ENCODE data around the gene ZFC3H1. TPM values are rescaled to one million over a fixed set of nuclear protein-coding genes. Genes with fewer than 3 reads are reported as not detected.

The ZFC3H1 gene
- total and polyA plus RNA-seq, 2 of the 4 experiments (the other 2 are of a cell fraction) = 16.8 to 23.3 TPM

Small RNA genes within 50 kb of the gene (microRNA-seq; reads per million reads assigned to microRNA genes)
- not detected for gene RF00560 (ENCODE audit: insufficient read depth, insufficient read length)

Small RNA genes within 50 kb of the gene (small RNA-seq; reads per million reads assigned to genes)
- gene RF00560 = 0 reads per million in 5 experiments

Other genes with a start within 250 kb of the ZFC3H1 start
- gene LGR5, start 224.1 kb downstream of the ZFC3H1 start, total RNA-seq (2012; rRNA removed) = not detected in 2 replicates
- not detected in 2 replicates for gene LGR5, start 224.1 kb downstream of the ZFC3H1 start, polyA plus RNA-seq (2012; rRNA removed)
- 1.4 and 2.8 TPM in 2 replicates for gene THAP2, start 453 bp upstream of the ZFC3H1 start, total RNA-seq (2012; rRNA removed)
- gene THAP2, start 453 bp upstream of the ZFC3H1 start, polyA plus RNA-seq (2012; rRNA removed) = 1.7 and 2.5 TPM in 2 replicates
- 28.7 and 43.9 TPM in 2 replicates for gene TMEM19, start 22.2 kb upstream of the ZFC3H1 start, total RNA-seq (2012; rRNA removed)
- gene TMEM19, start 22.2 kb upstream of the ZFC3H1 start, polyA plus RNA-seq (2012; rRNA removed) = 8.9 and 11.4 TPM in 2 replicates
- gene RAB21, start 91.0 kb upstream of the ZFC3H1 start, total RNA-seq (2012; rRNA removed) = 13.8 and 30.8 TPM in 2 replicates
- 9.9 and 15.0 TPM in 2 replicates for gene RAB21, start 91.0 kb upstream of the ZFC3H1 start, polyA plus RNA-seq (2012; rRNA removed)
- gene TBC1D15, start 175.9 kb upstream of the ZFC3H1 start, total RNA-seq (2012; rRNA removed) = 12.5 and 18.3 TPM in 2 replicates
- gene TBC1D15, start 175.9 kb upstream of the ZFC3H1 start, polyA plus RNA-seq (2012; rRNA removed) = 10.1 and 14.2 TPM in 2 replicates

Data from IMR-90 (cell line).